Measurements from ENCODE around the gene HMX3.

HMX3 gene

DNA sequence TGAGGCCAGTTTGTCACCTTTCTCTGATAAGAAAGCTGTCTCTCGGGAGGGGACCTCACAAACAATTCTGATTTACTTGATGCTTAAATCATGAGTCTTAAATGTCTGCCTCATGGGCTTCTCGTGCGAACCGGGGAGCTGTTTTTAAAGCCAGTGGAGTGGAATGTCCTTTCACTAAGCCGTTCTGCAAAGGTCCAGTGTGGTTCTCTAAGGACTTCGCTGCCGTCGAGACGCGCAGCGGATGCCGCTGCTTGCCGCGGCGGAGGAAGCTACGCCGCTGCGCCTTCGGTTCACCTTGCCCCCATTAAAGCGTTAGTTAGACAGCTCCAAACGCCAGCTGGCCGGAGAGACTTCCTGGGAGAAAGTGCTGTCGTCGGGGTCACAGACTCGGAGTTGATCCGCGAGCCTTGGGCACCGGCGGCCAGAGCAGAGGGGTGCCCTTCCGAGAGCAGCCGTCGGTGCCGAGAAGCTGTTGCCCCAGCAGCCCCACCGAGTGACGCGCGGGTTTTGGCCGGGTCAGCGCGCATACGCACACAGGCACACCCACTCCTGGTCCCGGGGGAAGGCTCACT, 1.3 kb upstream of the HMX3 start:
- no peak for TF ChIP-seq CTCF (IDR thresholded peaks at IDR 0.05; ENCODE audit: insufficient read depth, low read depth, low read length, missing control alignments)
- no peak overlapping the region for H3K4me3 ChIP-seq (ENCODE audit: low read length)
- no peak for DNase-seq (ENCODE audit: low read depth)

DNA sequence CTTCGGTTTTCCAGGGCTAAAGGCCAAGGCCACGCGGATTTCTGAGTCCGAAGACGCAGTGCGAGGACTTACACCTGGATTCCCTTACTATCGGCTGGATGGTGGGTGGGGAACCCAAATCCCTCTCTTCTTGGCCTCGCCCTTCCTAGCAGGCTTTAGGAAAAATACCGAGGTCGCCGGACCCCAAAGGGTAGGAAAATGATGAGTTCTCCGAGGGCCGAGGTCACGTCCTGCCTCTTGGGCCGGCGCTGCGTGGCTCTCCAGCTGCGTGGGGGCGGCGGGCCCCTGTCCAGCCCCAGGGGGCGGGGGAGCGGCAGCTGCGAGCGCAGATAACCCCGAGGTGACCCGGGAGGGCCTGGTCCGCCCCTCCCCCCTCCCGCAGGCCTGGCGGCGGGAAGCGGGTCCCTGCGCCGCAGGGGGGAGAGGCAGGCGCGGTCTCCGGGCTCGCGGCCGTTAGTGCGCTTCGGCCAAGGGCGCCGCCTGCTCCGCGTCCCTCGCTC, 805 bp upstream of the HMX3 start:
- TF ChIP-seq CTCF (IDR thresholded peaks at IDR 0.05; ENCODE audit: insufficient read depth, low read depth, low read length, missing control alignments), result no peak
- DNase-seq (ENCODE audit: low read depth), result no peak
- no peak overlapping the region for H3K4me3 ChIP-seq (ENCODE audit: low read length)

DNA sequence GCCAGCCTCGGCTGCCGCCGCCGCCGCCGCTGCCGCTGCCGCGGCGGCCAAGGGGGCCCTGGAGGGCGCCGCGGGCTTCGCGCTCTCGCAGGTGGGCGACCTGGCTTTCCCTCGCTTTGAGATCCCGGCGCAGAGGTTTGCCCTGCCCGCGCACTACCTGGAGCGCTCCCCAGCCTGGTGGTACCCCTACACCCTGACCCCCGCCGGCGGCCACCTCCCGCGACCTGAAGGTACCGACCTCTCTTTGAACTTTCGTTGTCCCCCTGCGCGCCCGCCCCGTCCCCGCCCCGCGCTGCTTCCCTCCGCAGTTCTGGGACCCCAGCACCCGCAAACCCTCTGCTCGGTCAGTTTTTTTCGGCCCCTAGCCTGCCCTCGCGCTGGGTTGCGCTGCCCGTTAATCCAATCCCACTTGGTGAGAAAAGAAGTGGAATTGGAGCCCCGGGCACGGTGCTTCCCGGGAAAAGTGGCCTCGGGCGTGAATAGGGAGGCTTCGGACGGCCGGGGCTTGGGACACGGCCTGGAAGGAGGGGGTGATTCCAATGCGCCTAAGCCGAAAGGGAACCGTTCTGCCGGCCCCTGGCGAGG, 543 bp downstream of the HMX3 start:
- no peak overlapping the region for H3K4me3 ChIP-seq (ENCODE audit: low read length)
- TF ChIP-seq CTCF (IDR thresholded peaks at IDR 0.05; ENCODE audit: insufficient read depth, low read depth, low read length, missing control alignments), result no peak
- no peak for DNase-seq (ENCODE audit: low read depth)

DNA sequence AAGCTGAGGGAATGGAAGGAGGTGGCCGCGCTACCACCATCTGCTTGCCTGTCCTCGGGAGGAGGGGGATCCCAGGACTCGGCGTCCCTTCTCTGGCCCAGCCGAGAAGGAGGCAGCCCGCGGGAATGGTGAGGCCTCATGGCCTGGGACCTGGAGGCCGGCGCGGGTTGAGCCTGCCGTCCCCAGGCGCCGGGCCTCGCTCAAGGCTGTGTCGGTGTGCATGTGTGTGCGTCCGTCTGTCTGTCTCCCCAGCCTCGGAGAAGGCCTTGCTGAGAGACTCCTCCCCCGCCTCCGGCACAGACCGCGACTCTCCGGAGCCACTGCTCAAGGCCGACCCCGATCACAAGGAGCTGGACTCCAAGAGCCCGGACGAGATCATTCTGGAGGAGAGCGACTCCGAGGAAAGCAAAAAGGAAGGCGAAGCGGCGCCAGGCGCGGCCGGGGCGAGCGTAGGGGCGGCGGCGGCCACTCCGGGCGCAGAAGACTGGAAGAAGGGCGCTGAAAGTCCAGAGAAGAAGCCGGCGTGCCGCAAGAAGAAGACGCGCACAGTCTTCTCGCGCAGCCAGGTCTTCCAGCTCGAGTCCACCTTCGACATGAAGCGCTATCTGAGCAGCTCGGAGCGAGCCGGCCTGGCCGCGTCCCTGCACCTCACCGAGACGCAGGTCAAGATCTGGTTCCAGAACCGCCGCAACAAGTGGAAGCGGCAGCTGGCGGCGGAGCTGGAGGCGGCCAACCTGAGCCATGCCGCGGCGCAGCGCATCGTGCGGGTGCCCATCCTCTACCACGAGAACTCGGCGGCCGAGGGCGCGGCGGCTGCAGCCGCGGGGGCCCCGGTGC, 1.3 kb downstream of the HMX3 start:
- no peak overlapping the region for H3K4me3 ChIP-seq (ENCODE audit: low read length)
- no peak for TF ChIP-seq CTCF (IDR thresholded peaks at IDR 0.05; ENCODE audit: insufficient read depth, low read depth, low read length, missing control alignments)
- no peak for DNase-seq (ENCODE audit: low read depth)

DNA sequence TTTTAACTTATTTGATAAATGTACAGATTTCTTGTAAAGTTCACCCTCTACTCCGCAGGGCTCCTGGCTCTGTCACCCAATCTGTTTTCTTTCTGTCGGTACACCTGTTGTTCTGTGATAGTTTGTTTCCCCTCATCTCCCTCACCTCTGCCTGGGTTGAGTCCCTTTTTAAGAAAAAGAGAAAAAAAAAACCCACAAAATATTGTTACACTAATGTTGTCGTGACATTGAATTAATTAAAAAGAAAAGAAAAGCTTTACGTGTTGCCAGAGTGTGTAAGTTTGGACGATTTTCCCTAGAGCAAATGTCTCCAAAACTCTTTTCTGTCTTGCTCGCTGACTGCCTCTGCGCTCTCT, 3.4 kb downstream of the HMX3 start:
- no peak for DNase-seq (ENCODE audit: low read depth)
- no peak overlapping the region for H3K4me3 ChIP-seq (ENCODE audit: low read length)
- TF ChIP-seq CTCF (IDR thresholded peaks at IDR 0.05; ENCODE audit: insufficient read depth, low read depth, low read length, missing control alignments), result no peak

DNA sequence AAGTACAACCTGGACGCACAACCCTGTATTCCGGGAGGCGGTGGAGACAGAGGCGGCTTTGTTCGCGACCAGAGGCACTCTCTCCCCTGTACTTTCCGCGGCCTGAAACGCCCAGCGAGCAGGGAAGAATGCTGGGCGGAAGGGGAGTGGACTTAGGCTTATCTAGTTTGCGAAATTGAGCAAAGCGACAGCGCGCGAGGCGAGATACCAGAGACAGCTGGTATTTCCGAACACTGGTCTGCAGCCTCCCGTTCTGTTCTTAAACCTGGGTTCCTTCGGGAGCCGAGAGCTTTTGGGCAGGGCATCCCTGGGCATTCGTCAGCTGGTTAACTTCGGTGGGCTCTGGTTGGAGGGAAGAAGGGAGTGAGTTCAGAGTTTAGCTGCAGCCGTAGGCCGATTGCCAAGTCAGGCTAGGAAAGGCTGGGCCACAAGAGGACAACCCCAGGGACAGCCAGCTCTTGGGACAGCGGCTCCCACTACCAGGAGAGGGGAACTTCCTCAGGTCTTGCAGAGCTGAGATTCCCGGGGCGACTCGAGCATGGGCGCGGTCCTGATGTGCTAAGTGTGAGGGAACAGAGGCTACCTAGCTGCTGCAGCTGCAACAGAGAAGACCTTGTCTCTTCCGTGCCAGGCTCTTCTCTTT, 3.9 kb downstream of the HMX3 start:
- H3K4me3 ChIP-seq (ENCODE audit: low read length), result no peak overlapping the region
- TF ChIP-seq CTCF (IDR thresholded peaks at IDR 0.05; ENCODE audit: insufficient read depth, low read depth, low read length, missing control alignments), result no peak
- DNase-seq (ENCODE audit: low read depth), result no peak
